ENCODE results near the gene RARRES1.
A peak's percentile ranks its signal among the peaks of the same experiment; 100 is the strongest.

RARRES1 gene

GRCh38 chr3:158739078-158739477 lies 6.8 kb upstream of the RARRES1 start:
- in situ Hi-C loops (cut with HindIII; ENCODE audit: low pct_unique_long_range_greater_than_20kb, low sequenced_read_pairs): no loop called here
- no peak for DNase-seq (ENCODE audit: low read depth in 1 of 2, low spot score in 1 of 2)
- TF ChIP-seq JUND (IDR thresholded peaks at IDR 0.05; ENCODE audit: low read depth): no peak

GRCh38 chr3:158738653-158739052 lies 6.4 kb upstream of the RARRES1 start:
- DNase-seq (ENCODE audit: low read depth in 1 of 2, low spot score in 1 of 2): no peak
- in situ Hi-C loops (cut with HindIII; ENCODE audit: low pct_unique_long_range_greater_than_20kb, low sequenced_read_pairs): no loop called here
- TF ChIP-seq JUND (IDR thresholded peaks at IDR 0.05; ENCODE audit: low read depth): no peak

GRCh38 chr3:158737976-158738615 lies 5.8 kb upstream of the RARRES1 start:
- no peak for TF ChIP-seq JUND (IDR thresholded peaks at IDR 0.05; ENCODE audit: low read depth)
- in situ Hi-C loops (cut with HindIII; ENCODE audit: low pct_unique_long_range_greater_than_20kb, low sequenced_read_pairs): no loop called here
- DNase-seq (ENCODE audit: low read depth in 1 of 2, low spot score in 1 of 2): no peak

DNA sequence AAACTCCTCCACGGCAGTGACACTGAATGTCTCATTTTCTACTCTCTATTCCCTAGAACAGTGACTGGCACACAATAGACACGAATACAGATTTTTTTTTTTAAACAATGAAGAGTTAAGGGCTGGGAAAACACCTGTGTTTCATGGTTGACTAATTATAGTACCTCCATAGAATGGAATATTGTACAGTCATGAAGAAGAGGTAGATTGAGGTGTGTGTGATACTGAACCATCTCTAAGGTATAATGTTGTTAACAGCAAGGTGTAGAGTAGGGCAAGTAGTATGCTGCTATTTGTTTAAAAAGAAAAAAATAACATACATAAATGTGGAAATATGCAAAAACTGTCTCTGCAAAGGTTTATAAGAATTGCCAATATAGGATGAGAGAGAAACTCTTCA lies 5.2 kb upstream of the RARRES1 start:
- TF ChIP-seq JUND (IDR thresholded peaks at IDR 0.05; ENCODE audit: low read depth): no peak
- in situ Hi-C loops (cut with HindIII; ENCODE audit: low pct_unique_long_range_greater_than_20kb, low sequenced_read_pairs): no loop called here
- no peak for DNase-seq (ENCODE audit: low read depth in 1 of 2, low spot score in 1 of 2)

GRCh38 chr3:158735296-158736033 lies 3.2 kb upstream of the RARRES1 start:
- in situ Hi-C loops (cut with HindIII; ENCODE audit: low pct_unique_long_range_greater_than_20kb, low sequenced_read_pairs): no loop called here
- no peak for TF ChIP-seq JUND (IDR thresholded peaks at IDR 0.05; ENCODE audit: low read depth)
- DNase-seq (ENCODE audit: low read depth in 1 of 2, low spot score in 1 of 2): no peak

DNA sequence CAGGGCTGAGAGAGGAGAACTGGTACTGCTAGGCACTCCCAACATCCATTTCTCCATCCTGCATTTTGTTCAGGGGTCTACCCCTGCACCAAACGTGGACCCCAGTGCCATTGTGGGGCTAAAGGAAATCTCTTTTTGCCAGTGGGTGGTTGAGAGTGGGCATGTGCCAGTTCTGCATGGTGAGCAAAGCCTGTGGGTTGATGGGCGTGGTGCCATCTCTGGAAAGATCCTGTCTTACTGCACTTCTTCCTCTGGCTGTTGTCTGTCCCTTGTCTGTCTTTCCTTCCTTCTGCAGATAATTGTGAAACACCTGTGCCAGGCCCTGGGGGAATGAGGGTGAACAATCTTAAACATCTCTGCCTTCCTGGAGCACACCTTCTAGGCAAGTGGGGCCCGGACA lies 1.4 kb upstream of the RARRES1 start:
- TF ChIP-seq JUND (IDR thresholded peaks at IDR 0.05; ENCODE audit: low read depth): no peak
- in situ Hi-C loops (cut with HindIII; ENCODE audit: low pct_unique_long_range_greater_than_20kb, low sequenced_read_pairs): no loop called here
- peak in 1 of 2 experiments; percentile 32 for DNase-seq (ENCODE audit: low read depth in 1 of 2, low spot score in 1 of 2)

DNA sequence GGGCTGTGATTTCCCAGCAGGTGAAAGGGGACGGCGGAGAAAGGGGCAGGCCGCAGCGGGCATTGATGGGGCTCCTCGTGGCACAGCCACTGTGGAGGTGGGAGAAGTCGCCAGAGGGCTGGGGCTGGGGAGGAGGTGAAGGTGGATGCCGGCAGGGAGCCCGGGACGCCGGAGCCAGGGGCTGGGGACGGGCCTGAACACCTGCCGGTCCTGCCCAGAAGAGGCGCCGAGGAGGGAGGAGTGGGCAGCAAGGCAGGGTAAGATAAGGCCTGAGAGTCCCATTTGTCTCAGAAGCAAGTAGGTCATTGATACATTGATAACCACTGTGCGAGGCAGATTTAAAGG lies 571 bp upstream of the RARRES1 start:
- in situ Hi-C loops (cut with HindIII; ENCODE audit: low pct_unique_long_range_greater_than_20kb, low sequenced_read_pairs): no loop called here
- no peak for TF ChIP-seq JUND (IDR thresholded peaks at IDR 0.05; ENCODE audit: low read depth)
- no peak for DNase-seq (ENCODE audit: low read depth in 1 of 2, low spot score in 1 of 2)

DNA sequence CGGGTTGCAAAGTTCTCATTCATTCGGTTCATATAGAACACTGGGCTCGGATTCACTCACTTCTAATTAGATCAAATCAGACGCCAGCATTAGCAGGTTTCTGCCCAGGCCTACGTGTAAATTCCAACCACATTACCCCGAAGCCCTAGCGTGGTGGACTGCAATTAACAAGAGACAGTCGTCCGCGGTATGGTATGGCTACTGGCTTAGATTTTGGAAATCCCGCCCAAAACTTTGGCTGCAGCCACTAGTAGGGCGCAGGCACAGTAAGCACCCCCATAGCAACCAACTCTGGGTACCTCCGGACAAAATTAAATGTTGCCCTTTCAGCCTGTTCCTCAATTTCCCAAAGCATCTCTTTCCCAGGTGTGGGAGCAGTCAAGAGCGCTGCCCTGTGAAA lies 771 bp downstream of the RARRES1 start:
- in situ Hi-C loops (cut with HindIII; ENCODE audit: low pct_unique_long_range_greater_than_20kb, low sequenced_read_pairs): no loop called here
- TF ChIP-seq JUND (IDR thresholded peaks at IDR 0.05; ENCODE audit: low read depth): no peak
- no peak for DNase-seq (ENCODE audit: low read depth in 1 of 2, low spot score in 1 of 2)

- DNase-seq (ENCODE audit: low read depth in 1 of 2, low spot score in 1 of 2): no peak
- in situ Hi-C loops (cut with HindIII; ENCODE audit: low pct_unique_long_range_greater_than_20kb, low sequenced_read_pairs): no loop called here
- TF ChIP-seq JUND (IDR thresholded peaks at IDR 0.05; ENCODE audit: low read depth): no peak
Observed at GRCh38 chr3:158728851-158729250, 3.4 kb downstream of the RARRES1 start.

DNA sequence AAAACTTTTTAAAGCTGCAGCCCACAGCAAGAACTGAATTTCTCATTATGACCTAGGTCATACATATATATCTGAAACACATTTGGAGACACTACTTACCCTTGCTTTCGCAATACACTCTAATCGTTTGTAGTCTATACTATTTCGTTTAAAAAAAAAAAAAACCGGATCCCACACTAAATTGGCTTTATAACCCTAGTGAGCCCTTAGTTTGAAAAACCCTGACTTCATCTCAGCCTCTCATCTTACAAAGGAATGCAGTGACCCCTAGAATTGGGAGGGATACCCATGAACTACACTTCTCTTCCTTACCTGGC lies 4.2 kb downstream of the RARRES1 start:
- in situ Hi-C loops (cut with HindIII; ENCODE audit: low pct_unique_long_range_greater_than_20kb, low sequenced_read_pairs): no loop called here
- TF ChIP-seq JUND (IDR thresholded peaks at IDR 0.05; ENCODE audit: low read depth): no peak
- no peak for DNase-seq (ENCODE audit: low read depth in 1 of 2, low spot score in 1 of 2)

GRCh38 chr3:158727206-158728060 lies 4.8 kb downstream of the RARRES1 start:
- in situ Hi-C loops (cut with HindIII; ENCODE audit: low pct_unique_long_range_greater_than_20kb, low sequenced_read_pairs): no loop called here
- TF ChIP-seq JUND (IDR thresholded peaks at IDR 0.05; ENCODE audit: low read depth): no peak
- peak; percentile 82 to 88 for DNase-seq (ENCODE audit: low read depth in 1 of 2, low spot score in 1 of 2)

GRCh38 chr3:158725348-158726011 lies 6.8 kb downstream of the RARRES1 start:
- no peak for DNase-seq (ENCODE audit: low read depth in 1 of 2, low spot score in 1 of 2)
- in situ Hi-C loops (cut with HindIII; ENCODE audit: low pct_unique_long_range_greater_than_20kb, low sequenced_read_pairs): no loop called here
- no peak for TF ChIP-seq JUND (IDR thresholded peaks at IDR 0.05; ENCODE audit: low read depth)

DNA sequence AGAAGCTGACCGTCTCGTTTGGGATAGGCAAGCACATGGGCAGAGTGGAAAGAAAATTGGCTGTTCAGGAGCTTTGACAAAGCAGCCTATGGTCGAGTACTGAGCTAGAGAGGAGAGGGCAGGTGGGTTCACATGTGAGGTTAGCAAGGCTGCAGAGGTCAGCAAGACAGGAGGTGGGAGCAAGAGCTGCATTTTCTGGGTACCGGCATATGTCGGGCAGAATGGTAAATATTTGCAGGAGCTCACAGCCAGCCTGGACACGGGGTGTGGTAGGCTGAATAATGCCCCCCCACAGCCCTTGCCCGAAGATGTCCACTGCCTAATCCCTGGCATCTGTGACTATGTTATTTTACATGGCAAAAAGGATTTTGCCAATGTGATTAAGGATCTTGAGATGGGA lies 8.3 kb downstream of the RARRES1 start:
- no peak for TF ChIP-seq JUND (IDR thresholded peaks at IDR 0.05; ENCODE audit: low read depth)
- in situ Hi-C loops (cut with HindIII; ENCODE audit: low pct_unique_long_range_greater_than_20kb, low sequenced_read_pairs): no loop called here

More for the DNA sequence above, 8.3 kb downstream of the RARRES1 start:
- DNase-seq (ENCODE audit: low read depth in 1 of 2, low spot score in 1 of 2): no peak

Data from T47D (cell line).